ENCODE measurements around the gene AUTS2.

Gene AUTS2

GRCh38 chr7:69598081-69598486 is at the start of gene AUTS2:
TSS of gene AUTS2 (plus strand) at chr7:69598475. CDS start at chr7:69599654, 1,179 bp downstream.
- Histone ChIP-seq H3K9me3 (ENCODE audit: insufficient read depth, low read depth, low read length) (no peaks in the 10 kb centered on the region), H3F3A (ENCODE audit: low read depth) (no peaks in the 10 kb centered on the region), H3K36me3 (ENCODE audit: insufficient read depth, low read length) (no peaks in the 10 kb centered on the region), H3K4me3 (ENCODE audit: low read length, poor library complexity, severe bottlenecking) (peak within 1 kb of the TSS; percentile 93), H4K20me1 (ENCODE audit: insufficient read depth, low read length, poor library complexity, severe bottlenecking) (peaks cover 33% of the 10 kb centered on the region), H3K9me2 (replicated peaks; ENCODE audit: low read depth, low read length) (no peaks in the 10 kb centered on the region), H3K4me2 (ENCODE audit: low read depth, low read length, poor library complexity, severe bottlenecking) (peak within 1 kb of the TSS; percentile 77), H3K27me3 (ENCODE audit: insufficient read depth, low read length, poor library complexity, severe bottlenecking) (no peaks in the 10 kb centered on the region), H3K9ac (ENCODE audit: low read depth, low read length, poor library complexity, severe bottlenecking) (peak within 1 kb of the TSS; percentile 93), H3K79me2 (ENCODE audit: insufficient read depth, low read length) (peaks cover 43% of the 10 kb centered on the region), H3K4me1 (ENCODE audit: insufficient read depth, low read length, poor library complexity, severe bottlenecking) (peaks cover 36% of the 10 kb centered on the region), H2AFZ (ENCODE audit: low read length) (peak within 1 kb of the TSS; percentile 82)
- TF ChIP-seq CTCF (conservative IDR thresholded peaks at IDR 0.05; ENCODE audit: low read length) = no peak
- TF ChIP-seq EZH2phosphoT487 (IDR thresholded peaks at IDR 0.05; ENCODE audit: borderline replicate concordance) = no peak

GRCh38 chr7:69550991-69551390 is 47.3 kb upstream of the AUTS2 start:
- Histone ChIP-seq H2AFZ (ENCODE audit: low read length) (no peak overlapping the region), H3K27me3 (ENCODE audit: insufficient read depth, low read length, poor library complexity, severe bottlenecking) (no peaks in the 10 kb centered on the region), H4K20me1 (ENCODE audit: insufficient read depth, low read length, poor library complexity, severe bottlenecking) (no peaks in the 10 kb centered on the region), H3F3A (ENCODE audit: low read depth) (no peaks in the 10 kb centered on the region), H3K4me2 (ENCODE audit: low read depth, low read length, poor library complexity, severe bottlenecking) (no peak overlapping the region), H3K4me1 (ENCODE audit: insufficient read depth, low read length, poor library complexity, severe bottlenecking) (no peaks in the 10 kb centered on the region), H3K36me3 (ENCODE audit: insufficient read depth, low read length) (no peaks in the 10 kb centered on the region), H3K9me2 (replicated peaks; ENCODE audit: low read depth, low read length) (no peaks in the 10 kb centered on the region), H3K79me2 (ENCODE audit: insufficient read depth, low read length) (no peaks in the 10 kb centered on the region), H3K9me3 (ENCODE audit: insufficient read depth, low read depth, low read length) (no peaks in the 10 kb centered on the region), H3K9ac (ENCODE audit: low read depth, low read length, poor library complexity, severe bottlenecking) (no peak overlapping the region), H3K4me3 (ENCODE audit: low read length, poor library complexity, severe bottlenecking) (no peak overlapping the region)
- TF ChIP-seq CTCF (conservative IDR thresholded peaks at IDR 0.05; ENCODE audit: low read length) (no peak), EZH2phosphoT487 (IDR thresholded peaks at IDR 0.05; ENCODE audit: borderline replicate concordance) (no peak)

- Histone ChIP-seq H3K9me3 (ENCODE audit: insufficient read depth, low read depth, low read length) (no peaks in the 10 kb centered on the region), H3K9ac (ENCODE audit: low read depth, low read length, poor library complexity, severe bottlenecking) (no peak overlapping the region), H3K79me2 (ENCODE audit: insufficient read depth, low read length) (no peaks in the 10 kb centered on the region), H2AFZ (ENCODE audit: low read length) (no peak overlapping the region), H3K4me2 (ENCODE audit: low read depth, low read length, poor library complexity, severe bottlenecking) (no peak overlapping the region), H4K20me1 (ENCODE audit: insufficient read depth, low read length, poor library complexity, severe bottlenecking) (no peaks in the 10 kb centered on the region), H3K9me2 (replicated peaks; ENCODE audit: low read depth, low read length) (no peaks in the 10 kb centered on the region), H3K36me3 (ENCODE audit: insufficient read depth, low read length) (no peaks in the 10 kb centered on the region), H3K4me3 (ENCODE audit: low read length, poor library complexity, severe bottlenecking) (no peak overlapping the region), H3K4me1 (ENCODE audit: insufficient read depth, low read length, poor library complexity, severe bottlenecking) (no peaks in the 10 kb centered on the region), H3F3A (ENCODE audit: low read depth) (no peaks in the 10 kb centered on the region), H3K27me3 (ENCODE audit: insufficient read depth, low read length, poor library complexity, severe bottlenecking) (no peaks in the 10 kb centered on the region)
- TF ChIP-seq CTCF (conservative IDR thresholded peaks at IDR 0.05; ENCODE audit: low read length) (no peak), EZH2phosphoT487 (IDR thresholded peaks at IDR 0.05; ENCODE audit: borderline replicate concordance) (no peak)
Measured at GRCh38 chr7:69553190-69553589, 45.1 kb upstream of the AUTS2 start.
